GM18873 (cell line): ENCODE results near the gene BACH2.
"Not testable (repeated sequence)": the region's sequence is repeated elsewhere in the genome, so short reads cannot be mapped to it uniquely, and the experiment has no call there.

ENCODE experiments used
- ATAC-seq: cut with Tn5 transposase; IDR thresholded peaks from one replicate; pipeline ENCODE4 v1.9.1; 2021; ENCODE audit warnings: mild to moderate bottlenecking, moderate library complexity, moderate number of reproducible peaks; ENCODE audit not compliant: unreplicated experiment, low FRiP score

The BACH2 gene

DNA sequence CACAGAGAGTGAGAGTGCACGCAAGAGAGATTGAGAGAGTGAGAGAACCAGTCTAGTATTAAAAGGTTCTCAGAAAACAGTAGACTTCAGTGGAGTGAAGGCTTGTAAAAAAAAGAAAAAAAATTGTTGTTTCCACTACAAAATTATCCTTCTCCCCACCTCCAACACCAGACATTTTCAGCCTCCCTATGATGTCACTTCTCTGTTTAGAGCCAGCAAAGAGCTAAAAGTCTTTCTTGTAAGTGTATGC lies 77.8 kb downstream of the BACH2 start:
- no peak for ATAC-seq

GRCh38 chr6:90217506-90218127 lies 79.0 kb downstream of the BACH2 start:
- ATAC-seq: no peak

DNA sequence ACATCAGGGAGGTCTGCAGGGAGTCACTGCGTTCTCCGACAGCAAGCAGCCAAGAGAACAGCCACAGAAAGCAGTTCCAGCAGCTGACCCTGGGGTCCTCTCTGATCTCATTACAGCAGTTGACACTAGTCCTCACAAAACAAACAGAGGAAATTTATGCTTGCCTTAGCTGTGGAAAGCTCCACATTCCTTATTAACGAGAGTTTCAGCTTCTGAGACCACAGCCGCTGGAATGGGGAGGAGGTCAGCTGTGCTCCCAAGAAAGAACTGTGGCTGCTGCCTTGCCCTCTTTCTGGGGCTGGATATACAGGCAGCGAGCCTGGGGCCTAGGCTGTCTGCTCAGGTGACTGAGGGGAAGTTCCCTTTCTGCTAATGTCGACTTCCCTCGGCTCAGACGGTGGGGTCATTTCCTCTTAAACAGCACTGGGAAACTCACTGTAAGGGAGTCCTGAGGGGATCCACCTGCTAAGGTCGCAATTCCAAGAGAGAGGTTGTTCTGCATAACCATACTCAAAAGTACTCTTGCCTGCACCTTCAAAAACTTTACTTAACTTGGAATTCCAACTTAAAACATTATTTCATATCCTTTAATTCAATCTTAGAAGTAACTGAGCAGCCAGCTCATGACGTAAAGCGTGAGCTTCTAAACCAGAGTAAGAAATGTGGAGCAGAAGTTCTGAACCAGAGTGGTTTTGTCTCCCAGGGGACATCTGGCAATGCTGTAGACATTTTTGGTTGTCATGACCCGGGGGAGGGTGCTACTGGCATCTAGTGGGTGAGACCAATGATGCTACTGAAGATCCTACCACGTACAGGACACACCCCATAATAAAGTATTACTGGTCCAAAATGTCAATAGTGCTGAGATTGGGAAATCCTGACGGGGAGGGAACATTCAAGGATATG lies 80.3 kb downstream of the BACH2 start:
- ATAC-seq: peak; percentile 52

GRCh38 chr6:90214966-90215365 lies 81.7 kb downstream of the BACH2 start:
- ATAC-seq: no peak

GRCh38 chr6:90214461-90214860 lies 82.2 kb downstream of the BACH2 start:
- no peak for ATAC-seq

GRCh38 chr6:90212274-90212673 lies 84.4 kb downstream of the BACH2 start:
- ATAC-seq: no peak

GRCh38 chr6:90209527-90209926 lies 87.1 kb downstream of the BACH2 start:
- ATAC-seq: no peak

DNA sequence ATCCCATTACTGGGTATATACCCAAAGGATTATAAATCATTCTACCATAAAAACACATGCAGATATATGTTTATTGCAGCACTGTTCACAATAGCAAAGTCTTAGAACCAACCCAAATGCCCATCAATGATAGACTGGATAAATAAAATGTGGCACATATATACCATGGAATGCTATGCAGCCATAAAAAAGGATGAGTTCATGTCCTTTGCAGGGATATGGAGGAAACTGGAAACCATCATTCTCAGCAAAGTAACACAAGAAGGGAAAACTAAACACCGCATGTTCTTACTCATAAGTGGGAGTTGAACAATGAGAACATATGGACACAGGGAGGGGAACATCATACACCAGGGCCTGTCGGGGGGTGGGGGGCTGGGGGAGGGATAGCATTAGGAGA lies 88.0 kb downstream of the BACH2 start:
- not testable (repeated sequence) for ATAC-seq

- no peak for ATAC-seq
Measured at GRCh38 chr6:90204327-90205056, 92.2 kb downstream of the BACH2 start.

DNA sequence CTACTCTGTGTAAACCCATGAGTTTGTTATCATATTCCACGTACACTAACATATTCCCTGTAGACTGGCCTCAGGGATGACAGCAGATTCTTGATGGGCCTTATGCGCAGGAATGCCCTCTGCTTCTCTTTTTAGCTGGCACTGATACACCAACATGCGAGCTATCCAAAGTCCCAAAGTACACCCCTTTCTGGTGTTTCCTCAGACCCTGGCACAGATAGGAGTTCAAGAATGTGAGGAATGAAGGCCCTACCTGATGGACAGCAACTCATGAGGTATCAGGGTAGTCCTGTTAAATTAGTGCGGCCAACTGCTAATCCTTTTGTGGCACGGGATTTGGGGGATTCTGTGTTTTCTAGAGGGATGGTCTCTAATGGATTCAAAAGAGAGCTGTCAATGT lies 93.0 kb downstream of the BACH2 start:
- ATAC-seq: no peak

GRCh38 chr6:90202156-90202555 lies 94.5 kb downstream of the BACH2 start:
- no peak for ATAC-seq

GRCh38 chr6:90199900-90200299 lies 96.7 kb downstream of the BACH2 start:
- ATAC-seq: no peak

DNA sequence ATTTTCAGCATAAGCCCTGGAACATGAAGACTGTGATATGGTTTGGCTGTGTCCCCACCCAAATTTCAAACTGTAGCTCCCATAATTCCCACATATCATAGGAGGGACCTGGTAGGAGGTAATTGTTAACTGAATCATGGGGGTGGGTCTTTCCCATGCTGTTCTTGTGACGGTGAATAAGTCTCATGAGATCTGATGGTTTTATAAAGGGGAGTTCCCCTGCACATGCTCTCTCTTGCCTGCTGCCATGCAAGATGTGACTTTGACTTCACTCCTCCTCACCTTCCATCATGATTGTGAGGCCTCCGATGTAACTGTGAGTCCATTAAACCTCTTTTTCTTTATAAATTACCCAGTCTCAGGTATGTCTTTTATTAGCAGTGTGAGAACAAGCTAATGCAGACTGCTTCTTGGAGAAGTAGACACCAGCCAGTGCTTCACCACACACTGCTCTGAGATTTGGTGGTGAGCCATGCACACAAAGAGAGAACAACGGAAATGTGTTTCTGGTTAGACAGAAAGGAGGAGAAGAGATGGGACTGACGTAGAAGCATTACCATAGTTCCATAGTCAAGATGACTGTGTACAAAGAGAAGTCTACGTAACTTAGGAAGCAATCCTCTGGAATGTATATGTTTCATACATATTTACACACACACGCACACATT lies 97.8 kb downstream of the BACH2 start:
- no peak for ATAC-seq

- no peak for ATAC-seq
Measured at GRCh38 chr6:90197854-90198496, 98.7 kb downstream of the BACH2 start.

GRCh38 chr6:90195094-90195829 lies 101.4 kb downstream of the BACH2 start:
- no peak for ATAC-seq

DNA sequence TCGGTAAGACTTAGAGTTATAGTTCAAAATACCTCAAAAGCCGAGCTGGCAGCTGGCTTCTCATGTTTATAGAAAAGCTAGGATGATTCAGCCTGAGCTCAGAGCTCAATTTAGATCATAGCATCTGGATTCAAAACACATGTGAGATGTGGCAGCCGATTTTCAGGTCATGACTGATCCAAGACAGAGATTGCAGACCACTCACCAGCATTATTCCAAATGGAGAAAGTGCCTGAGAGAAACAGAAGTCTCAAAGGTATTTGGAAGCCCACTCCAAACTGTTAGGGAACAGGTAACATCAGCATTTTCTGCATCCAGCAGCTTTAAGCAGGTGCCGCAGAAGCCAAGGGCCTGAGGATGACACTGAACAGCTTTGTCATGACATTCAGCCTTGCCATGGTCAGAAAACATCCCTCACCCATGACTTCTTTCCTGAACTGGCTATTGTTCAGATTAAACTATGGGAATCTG lies 102.2 kb downstream of the BACH2 start:
- ATAC-seq: no peak

DNA sequence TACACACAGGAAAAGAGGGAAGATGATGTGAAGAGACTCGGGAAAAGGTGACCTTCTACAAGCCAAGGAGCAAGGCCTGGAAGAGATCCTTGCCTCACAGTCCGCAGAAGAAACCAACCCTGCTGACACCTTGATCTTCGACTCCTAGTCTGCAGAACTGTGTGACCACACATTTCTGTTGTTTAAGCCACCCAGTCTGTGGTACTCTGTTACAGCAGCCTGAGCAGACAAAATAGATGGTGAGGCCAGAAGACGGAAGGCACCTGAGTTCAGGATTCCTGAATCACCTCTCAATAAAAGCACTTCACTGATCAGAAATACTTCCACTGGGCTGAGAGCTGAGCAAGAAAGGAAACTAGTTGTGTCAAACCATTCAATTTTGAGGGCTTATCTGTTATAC lies 103.3 kb downstream of the BACH2 start:
- ATAC-seq: no peak

GRCh38 chr6:90192857-90193256 lies 103.8 kb downstream of the BACH2 start:
- no peak for ATAC-seq

GRCh38 chr6:90190752-90191395 lies 105.8 kb downstream of the BACH2 start:
- ATAC-seq: no peak
